ENCODE data around the gene ZNF785.
"Not testable (repeated sequence)": the region's sequence is repeated elsewhere in the genome, so short reads cannot be mapped to it uniquely, and the experiment has no call there.

ZNF785 gene

DNA sequence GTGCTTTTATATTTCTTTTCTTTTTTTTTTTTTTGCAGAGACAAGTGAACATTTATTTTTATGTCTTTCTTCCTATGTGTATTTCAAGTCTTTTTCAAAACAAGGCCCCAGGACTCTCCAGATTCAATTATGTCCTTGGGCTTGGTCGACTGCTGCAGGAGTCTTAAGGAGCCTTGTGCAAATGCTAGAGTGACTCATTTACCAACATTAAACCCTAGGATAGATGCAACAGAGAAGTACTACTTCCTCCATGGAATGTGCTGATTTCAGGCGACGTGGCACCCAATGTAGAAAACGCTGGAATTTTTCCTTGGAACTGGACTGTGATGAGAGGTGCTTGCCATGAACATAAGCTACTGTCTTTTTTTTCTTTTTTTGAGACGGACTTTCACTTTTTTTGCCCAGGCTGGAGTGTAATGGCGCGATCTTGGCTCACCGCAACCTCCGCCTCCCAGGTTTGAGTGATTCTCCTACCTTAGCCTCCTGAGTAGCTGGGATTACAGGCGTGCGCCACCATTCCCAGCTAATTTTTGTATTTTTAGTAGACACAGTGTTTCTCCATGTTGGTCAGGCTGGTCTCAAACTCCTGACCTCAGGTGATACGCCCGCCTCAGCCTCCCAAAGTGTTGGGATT, 49.0 kb downstream of the ZNF785 start:
- not testable (repeated sequence) for DNase-seq

DNA sequence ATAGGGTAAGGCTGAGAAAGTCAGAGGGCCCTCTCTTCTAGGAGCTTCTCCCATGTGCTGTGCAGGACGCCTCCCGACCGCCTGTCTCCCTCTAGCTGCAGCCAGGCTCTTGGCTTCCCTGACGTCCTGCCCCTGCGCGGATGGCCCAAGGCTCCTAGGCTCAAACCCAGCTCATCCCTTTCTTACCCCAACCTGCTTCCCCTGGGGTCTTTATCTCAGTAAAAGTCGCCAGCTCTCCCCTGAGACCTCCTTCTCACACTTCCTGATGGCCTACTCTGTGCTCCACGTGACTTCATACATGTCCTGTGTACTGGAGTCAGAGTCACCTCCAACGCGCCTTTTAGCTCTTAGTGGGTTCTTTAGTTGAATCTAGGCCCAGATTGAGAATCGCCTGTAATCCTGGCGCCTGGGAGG, 49.7 kb downstream of the ZNF785 start:
- no peak for DNase-seq

DNA sequence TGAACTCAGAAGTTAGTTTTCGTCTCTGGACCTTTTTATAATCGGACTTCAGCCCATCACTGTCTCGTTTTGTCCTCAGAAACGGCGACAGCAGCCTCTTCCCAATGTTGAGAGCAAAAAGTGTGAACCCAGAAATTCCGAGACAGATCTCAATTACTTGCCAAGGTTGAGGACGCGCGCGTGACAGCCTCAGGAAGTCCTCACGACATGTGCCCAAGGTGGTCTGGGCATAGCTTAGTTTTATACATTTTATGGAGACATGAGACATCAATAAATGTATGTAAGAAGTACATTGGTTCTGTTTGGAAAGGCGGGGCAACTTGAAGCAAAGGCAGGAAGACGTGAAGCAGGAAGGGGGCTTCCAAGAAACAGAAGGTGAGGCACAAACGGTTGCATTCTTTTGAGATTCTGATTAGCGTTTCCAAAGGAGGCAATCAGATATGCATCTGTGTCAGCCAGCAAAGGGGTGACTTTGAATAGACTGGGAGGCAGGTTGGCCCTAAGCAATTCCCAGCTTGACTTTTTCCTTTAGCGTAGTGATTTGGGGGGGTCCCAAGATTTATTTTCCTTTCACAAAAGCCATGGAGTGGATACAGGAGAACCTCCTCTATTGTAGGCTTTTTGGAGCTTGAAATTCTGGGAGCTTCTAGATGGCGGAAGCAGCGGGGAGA, 50.3 kb downstream of the ZNF785 start:
- DNase-seq, result no peak

DNA sequence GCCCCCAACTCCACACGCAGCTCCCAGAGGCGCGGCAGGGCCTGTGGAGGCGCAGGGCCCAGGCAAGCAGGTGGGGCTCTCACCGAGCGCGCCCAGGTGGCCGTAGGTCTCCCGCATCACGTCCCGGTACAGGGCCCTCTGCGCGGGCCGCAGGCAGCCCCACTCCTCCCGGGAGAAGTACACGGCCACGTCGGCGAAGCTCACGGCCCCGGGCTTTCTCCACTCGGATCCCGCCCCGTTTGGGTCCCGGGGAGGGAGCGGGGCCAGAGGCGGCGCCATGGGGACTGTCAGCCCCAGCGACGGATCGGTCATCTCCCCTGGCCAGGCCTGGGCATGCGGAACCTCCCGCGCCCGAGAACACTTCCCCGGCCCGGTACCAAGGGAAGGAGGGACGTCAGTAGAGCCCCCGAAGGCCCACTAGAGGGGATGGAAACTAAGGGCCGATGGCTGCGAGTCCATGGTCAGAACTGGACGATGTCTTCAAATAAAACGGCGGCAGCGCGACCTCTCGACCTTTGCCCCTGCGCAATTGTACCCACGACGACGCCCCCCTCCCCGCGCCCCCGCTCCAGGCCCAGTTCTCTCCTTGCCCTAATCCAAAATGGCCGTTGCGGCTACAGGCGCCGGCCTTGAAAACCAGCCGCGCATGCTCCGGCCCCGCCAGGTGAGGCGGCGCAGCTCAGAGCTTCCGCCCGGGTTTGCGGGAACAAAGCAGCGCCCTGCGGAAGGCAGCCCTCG, 51.0 kb downstream of the ZNF785 start, which contains the start of gene ZNF747:
ZNF747 (minus strand) TSS at position 491 of the 738 bp plus-strand sequence; CDS start at position 312, 179 bp downstream.
- peak; percentile 13 to 63 for DNase-seq

DNA sequence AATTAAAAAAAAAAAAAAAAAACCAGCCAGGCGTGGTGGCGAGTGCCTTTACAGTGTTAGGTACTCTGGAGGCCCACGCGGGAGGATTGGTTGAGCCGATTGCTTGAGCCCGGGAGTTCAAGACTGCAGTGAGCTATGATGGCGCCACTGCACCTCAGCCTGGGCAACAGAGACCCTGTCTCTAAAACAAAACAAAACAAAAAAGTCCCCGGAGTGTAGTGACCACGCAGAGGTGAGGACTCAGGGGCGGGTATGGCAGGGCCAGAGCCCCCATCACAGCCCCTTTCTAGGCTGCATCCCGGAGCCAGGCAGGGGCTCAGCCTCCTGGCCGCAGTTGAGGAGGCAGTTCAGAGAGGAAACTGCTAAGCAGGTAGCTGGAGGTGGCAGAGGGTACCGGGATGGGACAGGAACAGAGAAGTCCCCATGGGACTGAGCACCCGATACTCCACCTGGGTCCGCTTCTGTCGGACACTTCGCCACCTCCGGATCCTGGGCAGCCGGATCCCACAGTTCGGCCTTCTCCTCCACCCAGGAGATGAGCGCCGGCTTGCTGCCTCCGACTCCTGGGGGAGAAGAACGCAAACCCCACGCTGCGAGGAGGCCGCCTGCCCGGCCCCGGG, 51.6 kb downstream of the ZNF785 start:
- DNase-seq, result no peak

DNA sequence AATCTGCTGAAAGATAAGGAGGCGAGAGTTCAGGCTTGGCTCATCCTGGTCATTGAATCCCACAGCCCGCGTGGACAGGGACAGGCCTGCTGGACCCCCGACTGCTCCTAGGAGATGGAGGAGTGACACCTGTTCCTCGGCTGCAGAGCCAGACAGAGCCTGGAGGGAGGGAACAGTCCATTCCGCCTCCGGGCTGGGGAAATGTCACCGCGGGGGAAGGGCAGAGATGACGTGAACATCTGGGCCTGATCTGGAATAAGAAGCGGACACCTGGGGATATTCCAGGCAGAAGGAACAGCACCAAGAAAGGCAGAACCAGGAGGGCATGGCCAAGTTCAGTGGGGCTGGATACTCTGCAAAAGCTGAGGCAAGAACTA, 52.4 kb downstream of the ZNF785 start:
- no peak for DNase-seq

DNA sequence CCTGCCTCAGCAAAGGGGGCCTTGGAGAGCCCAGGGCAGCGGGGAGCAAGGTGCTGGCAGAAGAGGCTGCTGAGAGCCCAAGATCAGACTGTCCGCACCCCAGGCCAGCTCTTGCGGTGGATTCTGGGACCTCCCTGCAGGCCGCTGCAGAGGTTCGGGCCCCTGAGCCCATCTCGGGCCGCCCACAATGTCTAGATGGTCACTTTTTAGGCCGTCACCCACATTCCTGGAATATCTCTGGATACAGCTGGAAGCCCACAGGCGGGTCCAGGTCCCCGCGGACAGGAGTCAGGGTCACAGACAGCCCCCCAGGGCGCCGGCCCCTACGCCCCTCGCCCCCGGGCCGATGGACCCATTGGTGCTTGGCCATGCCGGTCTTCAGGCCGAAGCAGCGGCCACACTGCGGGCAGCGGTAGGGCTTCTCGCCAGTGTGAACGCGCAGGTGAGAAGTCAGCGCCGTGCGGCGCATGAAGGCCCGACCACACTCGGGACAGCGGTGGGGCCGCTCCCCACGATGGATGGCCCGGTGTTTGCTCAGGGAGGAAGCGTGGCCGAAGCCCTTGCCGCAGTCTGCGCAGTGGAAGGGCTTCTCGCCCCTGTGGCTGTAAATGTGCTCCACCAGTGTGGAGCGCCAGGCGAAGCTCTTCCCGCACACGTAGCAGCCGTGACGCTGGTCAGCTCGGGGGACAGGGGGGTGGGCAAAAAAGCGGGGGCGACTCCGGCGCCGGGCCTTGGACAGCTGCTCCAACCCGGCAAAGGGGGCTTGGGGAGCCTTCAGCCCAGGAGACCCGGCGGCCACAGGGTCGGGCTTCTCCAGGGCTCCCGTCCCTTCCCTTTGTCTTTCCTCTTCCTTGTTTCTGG, 53.0 kb downstream of the ZNF785 start:
- DNase-seq, result no peak
